ENCODE measurements around the gene B3GNT3. TPM values are rescaled to one million over a fixed set of nuclear protein-coding genes. Genes with fewer than 3 reads are reported as not detected.

B3GNT3 gene
- total and polyA plus RNA-seq, 10 donors: 0.05 to 1.6 (median 0.75) TPM; not detected in 3

GRCh38 chr19:17766543-17767131, 28.3 kb upstream of the B3GNT3 start:
- 27 to 46% (median 34%) methylated on average over 23 to 29 of the region's 29 CpGs for WGBS, 5 donors
- H3K27me3 ChIP-seq (replicated peaks in 1 of 7): no peaks in the 10 kb centered on the region
- H3K4me3 ChIP-seq: peak overlapping the region in 1 of 8 donors; percentile 13
- TF ChIP-seq CTCF (IDR thresholded peaks at IDR 0.05 in 8 of 11, conservative IDR thresholded peaks at IDR 0.05 in 3 of 11) (peak; percentile 56 to 84 (median 78)), POLR2AphosphoS5 (IDR thresholded peaks at IDR 0.05) (peak; percentile 63 to 79 (median 63)), POLR2A (IDR thresholded peaks at IDR 0.05) (no peak)
- peaks cover 0 to 39% (median 17%) of the 10 kb centered on the region in 6 donors for H3K4me1 ChIP-seq
- no peaks in the 10 kb centered on the region for H3K9me3 ChIP-seq
- peaks cover 0 to 93% (median 30%) of the 10 kb centered on the region in 6 donors for H3K36me3 ChIP-seq
- DNase-seq: peak; percentile 94
- intact Hi-C loops (cut with DNase I; ENCODE audit: low total_unique reads): loop anchor here (5.0 kb wide), 1 partner anchor 54 kb away; no protein-coding TSS in a partner anchor
- peak overlapping the region in 3 of 8 donors; percentile 3 to 89 (median 49) for H3K27ac ChIP-seq

- WGBS, 5 donors: 76 to 93% (median 80%) methylated on average over 1 of the region's 1 CpG
- intact Hi-C loops (cut with DNase I; ENCODE audit: low total_unique reads): loop anchor here (5.0 kb wide), 1 partner anchor 55 kb away; no protein-coding TSS in a partner anchor
These were observed 27.4 kb upstream of the B3GNT3 start for GRCh38 chr19:17767559-17767958.

GRCh38 chr19:17770613-17771012, 24.3 kb upstream of the B3GNT3 start:
- Histone ChIP-seq H3K27me3 (replicated peaks in 1 of 7) (no peaks in the 10 kb centered on the region), H3K27ac (no peak overlapping the region), H3K9me3 (no peaks in the 10 kb centered on the region), H3K4me1 (peaks cover 0 to 26% (median 14%) of the 10 kb centered on the region in 6 donors), H3K4me3 (no peak overlapping the region), H3K36me3 (peaks cover 0 to 97% (median 34%) of the 10 kb centered on the region in 6 donors)
- WGBS, 5 donors: 78 to 90% (median 88%) methylated on average over 13 of the region's 13 CpGs
- intact Hi-C loops (cut with DNase I; ENCODE audit: low total_unique reads): no loop called here
- no peak for DNase-seq
- TF ChIP-seq POLR2A (IDR thresholded peaks at IDR 0.05): no peak
- TF ChIP-seq POLR2AphosphoS5 (IDR thresholded peaks at IDR 0.05): no peak
- TF ChIP-seq CTCF (IDR thresholded peaks at IDR 0.05 in 8 of 11, conservative IDR thresholded peaks at IDR 0.05 in 3 of 11): no peak

More at GRCh38 chr19:17767559-17767958, 27.4 kb upstream of the B3GNT3 start:
- Histone ChIP-seq H3K4me1 (peaks cover 0 to 39% (median 17%) of the 10 kb centered on the region in 6 donors), H3K36me3 (peaks cover 0 to 96% (median 38%) of the 10 kb centered on the region in 6 donors), H3K27ac (no peak overlapping the region), H3K27me3 (replicated peaks in 1 of 7) (no peaks in the 10 kb centered on the region), H3K4me3 (no peak overlapping the region), H3K9me3 (no peaks in the 10 kb centered on the region)
- no peak for DNase-seq
- TF ChIP-seq CTCF (IDR thresholded peaks at IDR 0.05 in 8 of 11, conservative IDR thresholded peaks at IDR 0.05 in 3 of 11) (no peak), POLR2A (IDR thresholded peaks at IDR 0.05) (no peak), POLR2AphosphoS5 (IDR thresholded peaks at IDR 0.05) (no peak)

GRCh38 chr19:17772172-17772571, 22.8 kb upstream of the B3GNT3 start:
- DNase-seq: no peak
- Histone ChIP-seq H3K27me3 (replicated peaks in 1 of 7) (no peaks in the 10 kb centered on the region), H3K4me1 (peaks cover 0 to 25% (median 11%) of the 10 kb centered on the region in 6 donors), H3K4me3 (no peak overlapping the region), H3K9me3 (no peaks in the 10 kb centered on the region), H3K27ac (no peak overlapping the region), H3K36me3 (peaks cover 0 to 95% (median 31%) of the 10 kb centered on the region in 6 donors)
- WGBS, 5 donors: 89 to 96% (median 96%) methylated on average over 4 of the region's 4 CpGs
- TF ChIP-seq POLR2AphosphoS5 (IDR thresholded peaks at IDR 0.05) (no peak), CTCF (IDR thresholded peaks at IDR 0.05 in 8 of 11, conservative IDR thresholded peaks at IDR 0.05 in 3 of 11) (no peak), POLR2A (IDR thresholded peaks at IDR 0.05) (no peak)
- intact Hi-C loops (cut with DNase I; ENCODE audit: low total_unique reads): no loop called here

All from spleen (tissue), 11 donors.